ENCODE data around the gene CTBP2. TPM values are rescaled to one million over a fixed set of nuclear protein-coding genes. Genes with fewer than 3 reads are reported as not detected.

Gene CTBP2
- total RNA-seq, 1 experiment from 2014 or later = 125 TPM

GRCh38 chr10:125103466-125103865 lies 56.9 kb downstream of the CTBP2 start:
- intact Hi-C loops (cut with micrococcal nuclease; ENCODE audit: unreplicated experiment) = no loop called here
- ATAC-seq (no peak), DNase-seq (ENCODE audit: low read depth, low spot score) (no peak)
- ChIA-PET POLR2A (no interaction called here), CTCF (interaction anchor here (0.6 kb wide), 1 partner anchor 212 kb away, joined by 3 read pairs; no protein-coding TSS in a partner anchor)
- Histone ChIP-seq H3K9me3 (ENCODE audit: control insufficient read depth, insufficient read depth, low read depth, low read length) (no peaks in the 10 kb centered on the region), H3K36me3 (ENCODE audit: control insufficient read depth, insufficient read depth, low read length) (peaks cover 17% of the 10 kb centered on the region), H3K4me1 (ENCODE audit: control insufficient read depth, insufficient read depth, low read length) (no peaks in the 10 kb centered on the region; the same call in 1 of the 2 replicates), H3K4me3 (ENCODE audit: low read depth in 2 of 2, low read length in 2 of 2) (no peak overlapping the region), H3K27me3 (ENCODE audit: control insufficient read depth, insufficient read depth, low read length) (no peaks in the 10 kb centered on the region), H3K27ac (ENCODE audit: low read length) (no peak overlapping the region)
- in situ Hi-C loops (cut with HindIII; ENCODE audit: low pct_unique_long_range_greater_than_20kb, low sequenced_read_pairs) = no loop called here
- TF ChIP-seq REST (IDR thresholded peaks at IDR 0.05; ENCODE audit: insufficient read depth in 1 of 2, low read depth in 2 of 2, low read length in 1 of 2) = no peak
- BruUV-seq (replicated peaks) = no TSS peak

GRCh38 chr10:125102821-125103220 lies 57.5 kb downstream of the CTBP2 start:
- no TSS peak for BruUV-seq (replicated peaks)
- peak; percentile 12; the same call in 1 of the 2 replicates for ATAC-seq
- CTCF ChIA-PET = interaction anchor here (0.6 kb wide), 2 partner anchors 9 to 211 kb away, joined by 3 to 14 read pairs; no protein-coding TSS in a partner anchor

More at GRCh38 chr10:125102821-125103220, 57.5 kb downstream of the CTBP2 start:
- H3K27ac ChIP-seq (ENCODE audit: low read length) = no peak overlapping the region
- no peaks in the 10 kb centered on the region; the same call in 1 of the 2 replicates for H3K4me1 ChIP-seq (ENCODE audit: control insufficient read depth, insufficient read depth, low read length)
- POLR2A ChIA-PET = no interaction called here
- intact Hi-C loops (cut with micrococcal nuclease; ENCODE audit: unreplicated experiment) (no loop called here), in situ Hi-C loops (cut with HindIII; ENCODE audit: low pct_unique_long_range_greater_than_20kb, low sequenced_read_pairs) (no loop called here)
- no peak for DNase-seq (ENCODE audit: low read depth, low spot score)
- no peaks in the 10 kb centered on the region for H3K9me3 ChIP-seq (ENCODE audit: control insufficient read depth, insufficient read depth, low read depth, low read length)
- H3K4me3 ChIP-seq (ENCODE audit: low read depth in 2 of 2, low read length in 2 of 2) = no peak overlapping the region
- H3K36me3 ChIP-seq (ENCODE audit: control insufficient read depth, insufficient read depth, low read length) = peaks cover 10% of the 10 kb centered on the region
- TF ChIP-seq REST (IDR thresholded peaks at IDR 0.05; ENCODE audit: insufficient read depth in 1 of 2, low read depth in 2 of 2, low read length in 1 of 2) (no peak), POLR2AphosphoS5 (IDR thresholded peaks at IDR 0.05; ENCODE audit: low read depth, low read length) (no peak)
- H3K27me3 ChIP-seq (ENCODE audit: control insufficient read depth, insufficient read depth, low read length) = no peaks in the 10 kb centered on the region

All from Panc1 (cell line).